Spleen (tissue), 7 donors: ENCODE data around the gene ZGRF1.

Experiments used
- CTCF ChIP-seq, 11 experiments: fragments of 200-600 bp in 7 of 11; fragments of 450-650 bp in 4 of 11; sonication (generic) in 4 of 11; IDR thresholded peaks in 8 of 11; conservative IDR thresholded peaks in 3 of 11; 1 replicate in 7 of 11; 2 replicates in 4 of 11; pipeline versions ENCODE4 v1.4.0 to v1.8.0; 2016 to 2021; ENCODE audit warnings: antibody characterized with exemption in 11 of 11, inconsistent platforms in 4 of 11, mild to moderate bottlenecking in 1 of 11
- POLR2AphosphoS5 ChIP-seq, 3 donors: sonication (generic); formaldehyde crosslinking; IDR thresholded peaks; one replicate each; pipeline ENCODE4 v1.5.1; 2017; ENCODE audit warnings: antibody characterized with exemption in 3 of 3
- donor health status: DM: no; HTN: no; CAD: no; lungs with moderate emphysema.
- donor health status: DM: no; HTN: no; CAD: no.
- donor health status: DM: no; HTN: no; CAD: no.

DNA sequence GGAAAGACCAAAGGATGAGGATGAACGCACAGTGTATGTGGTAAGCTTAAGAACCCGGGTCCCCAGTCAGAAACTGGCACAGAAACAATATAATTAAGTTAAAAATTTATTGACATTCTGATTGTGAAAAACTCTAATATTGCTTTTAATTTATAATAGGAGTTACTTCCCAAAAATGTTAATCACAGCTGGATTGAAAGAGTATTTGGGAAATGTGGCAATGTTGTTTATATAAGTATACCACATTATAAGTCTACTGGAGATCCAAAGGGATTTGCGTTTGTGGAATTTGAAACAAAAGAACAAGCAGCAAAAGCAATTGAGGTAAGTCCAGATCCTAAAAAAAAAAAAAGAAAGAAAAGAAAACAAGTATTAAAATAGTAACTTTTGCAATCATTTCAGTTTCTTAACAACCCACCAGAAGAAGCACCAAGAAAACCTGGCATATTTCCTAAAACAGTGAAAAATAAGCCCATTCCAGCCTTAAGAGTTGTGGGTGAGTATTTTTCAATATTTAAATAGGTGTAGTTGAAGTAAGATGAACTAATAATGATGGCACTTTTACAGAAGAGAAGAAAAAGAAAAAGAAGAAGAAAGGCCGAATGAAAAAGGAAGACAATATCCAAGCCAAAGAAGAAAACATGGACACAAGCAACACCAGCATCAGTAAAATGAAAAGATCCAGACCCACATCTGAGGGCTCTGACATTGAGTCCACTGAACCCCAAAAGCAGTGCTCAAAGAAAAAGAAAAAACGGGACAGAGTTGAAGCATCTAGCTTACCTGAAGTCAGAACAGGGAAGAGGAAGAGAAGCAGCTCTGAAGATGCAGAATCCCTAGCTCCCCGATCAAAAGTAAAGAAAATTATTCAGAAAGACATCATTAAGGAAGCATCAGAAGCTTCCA lies 10.2 kb upstream of the ZGRF1 start:
- TF ChIP-seq CTCF (IDR thresholded peaks at IDR 0.05 in 8 of 11, conservative IDR thresholded peaks at IDR 0.05 in 3 of 11), result no peak
- TF ChIP-seq POLR2AphosphoS5 (IDR thresholded peaks at IDR 0.05), result no peak
